Pulmonary artery endothelial cell (primary cell): ENCODE measurements around the gene TNNT1. TPM values are rescaled to one million over a fixed set of nuclear protein-coding genes. Genes with fewer than 3 reads are reported as not detected.
"Not testable (repeated sequence)": the region's sequence is repeated elsewhere in the genome, so short reads cannot be mapped to it uniquely, and the experiment has no call there.

Source experiments
- DNase-seq: peaks from one replicate; pipeline ENCODE4 v3.0.0-alpha.2; 2011; ENCODE audit warnings: low read depth, low spot score
- total RNA-seq: library from RNA; depleted of rRNA; stranded (reverse); fragments of >200 nt; gene quantifications from 2 replicates; pipeline ENCODE4 v1.2.3, GENCODE V29; 2014

The TNNT1 gene
- 2.0 and 2.3 TPM in 2 replicates for total RNA-seq

- no peak for DNase-seq
These were observed at the start of gene TNNT1 for GRCh38 chr19:55149078-55150003. TSS of gene TNNT1 (minus strand) at chr19:55149206. CDS start at chr19:55147157, 2,049 bp downstream.

GRCh38 chr19:55198651-55199050 lies 49.6 kb upstream of the TNNT1 start:
- no peak for DNase-seq

GRCh38 chr19:55197528-55197927 lies 48.5 kb upstream of the TNNT1 start:
- no peak for DNase-seq

GRCh38 chr19:55196803-55197202 lies 47.8 kb upstream of the TNNT1 start:
- DNase-seq, result no peak

- DNase-seq, result no peak
These were observed 44.5 kb upstream of the TNNT1 start for GRCh38 chr19:55193481-55193880.

GRCh38 chr19:55189403-55189835 lies 40.4 kb upstream of the TNNT1 start:
- DNase-seq, result peak; percentile 87

- DNase-seq, result no peak
These were observed 39.6 kb upstream of the TNNT1 start for GRCh38 chr19:55188625-55189024.

GRCh38 chr19:55186080-55186479 lies 37.1 kb upstream of the TNNT1 start:
- DNase-seq, result no peak

GRCh38 chr19:55181740-55182139 lies 32.7 kb upstream of the TNNT1 start:
- DNase-seq, result no peak

GRCh38 chr19:55179606-55180484 lies 30.8 kb upstream of the TNNT1 start, which contains the start of gene SYT5:
TSS of gene SYT5 (minus strand) at chr19:55180289. CDS start at chr19:55179041, 1,248 bp downstream.
- DNase-seq, result no peak

GRCh38 chr19:55178781-55179599 lies 30.0 kb upstream of the TNNT1 start:
- DNase-seq, result no peak

GRCh38 chr19:55176076-55176475 lies 27.1 kb upstream of the TNNT1 start:
- DNase-seq, result no peak

GRCh38 chr19:55175117-55175867 lies 26.3 kb upstream of the TNNT1 start:
- no peak for DNase-seq

GRCh38 chr19:55174425-55175116 lies 25.6 kb upstream of the TNNT1 start:
- no peak for DNase-seq

GRCh38 chr19:55173714-55174409 lies 24.9 kb upstream of the TNNT1 start:
- DNase-seq, result no peak

GRCh38 chr19:55173186-55173713 lies 24.2 kb upstream of the TNNT1 start:
- DNase-seq, result no peak

GRCh38 chr19:55172741-55173140 lies 23.7 kb upstream of the TNNT1 start:
- no peak for DNase-seq

GRCh38 chr19:55172318-55172717 lies 23.3 kb upstream of the TNNT1 start:
- not testable (repeated sequence) for DNase-seq

- DNase-seq, result no peak
These were observed 22.4 kb upstream of the TNNT1 start for GRCh38 chr19:55171440-55171839.
